Aorta (tissue), 5 donors: ENCODE results near the gene GJA1. TPM values are rescaled to one million over a fixed set of nuclear protein-coding genes. Genes with fewer than 3 reads are reported as not detected.
"Not testable (repeated sequence)": the region's sequence is repeated elsewhere in the genome, so short reads cannot be mapped to it uniquely, and the experiment has no call there.

Source experiments
- ATAC-seq: fragments of 200-7000 bp; cut with Tn5 transposase; one replicate; pipeline ENCODE4 v1.9.1; 2022; ENCODE audit warnings: moderate library complexity; ENCODE audit not compliant: low FRiP score
- DNase-seq, 2 donors: peaks; one replicate each; pipeline ENCODE4 v3.0.0-alpha.2; 2020
- H3K27ac ChIP-seq, 2 donors: one replicate each; pipeline ENCODE4 v1.5.1; 2013; ENCODE audit warnings: low read length in 2 of 2, mild to moderate bottlenecking in 2 of 2, moderate library complexity in 2 of 2, control low read depth in 1 of 2, inconsistent platforms in 1 of 2, low read depth in 1 of 2
- H3K27me3 ChIP-seq, 2 donors: one replicate each; pipeline ENCODE4 v1.6.1; 2013; ENCODE audit warnings: control low read depth in 1 of 2, low read length in 1 of 2, mild to moderate bottlenecking in 1 of 2, moderate library complexity in 1 of 2; ENCODE audit not compliant: insufficient read depth in 2 of 2, control insufficient read depth in 1 of 2
- H3K36me3 ChIP-seq, 2 donors: one replicate each; pipeline ENCODE4 v1.6.1; 2013; ENCODE audit warnings: control low read depth in 1 of 2, low read length in 1 of 2, mild to moderate bottlenecking in 1 of 2; ENCODE audit not compliant: insufficient read depth in 2 of 2, control insufficient read depth in 1 of 2
- H3K4me1 ChIP-seq, 2 donors: one replicate each; pipeline ENCODE4 v1.6.1; 2013; ENCODE audit warnings: low read length in 2 of 2, control low read depth in 1 of 2, mild to moderate bottlenecking in 1 of 2, moderate library complexity in 1 of 2; ENCODE audit not compliant: insufficient read depth in 2 of 2, control insufficient read depth in 1 of 2
- H3K4me3 ChIP-seq, 2 donors: one replicate each; pipeline ENCODE4 v1.5.1; 2013; ENCODE audit warnings: low read length in 2 of 2, control low read depth in 1 of 2, mild to moderate bottlenecking in 1 of 2
- H3K9me3 ChIP-seq: one replicate; pipeline ENCODE4 v1.6.1; 2013; ENCODE audit warnings: mild to moderate bottlenecking, low read length; ENCODE audit not compliant: control insufficient read depth
- WGBS, 2 donors: extraction: QIAGEN DNeasy Blood & Tissue Kit; methylation state at CpG; one replicate each; pipeline ENCODE4 v1.1.7; 2013; 5-methylcytosine and 5-hydroxymethylcytosine counted together
- intact Hi-C, 2 donors: fragments of 100-400 bp; cut with DNase I; formaldehyde crosslinking; loops; one replicate each; pipeline versions ENCODE4 v1.14.2 to v1.15.0; 2022
- long read RNA-seq, 2 donors: library from polyadenylated mRNA; unstranded; transcript quantifications; one replicate each; pipeline ENCODE4 v2.0.0, GENCODE V29; 2020 to 2021
- polyA plus RNA-seq, 2 donors: library from polyadenylated mRNA; stranded (reverse); fragments of 200-250 nt; gene quantifications; one replicate each; pipeline ENCODE4 v1.2.3, GENCODE V29; 2013
- total RNA-seq, 2 donors: library from RNA; stranded (reverse); fragmentation: NEBNext Ultra II Directional; extraction: Animal tissue kit (Norgen Biotek cat#: 25700); gene quantifications; one replicate each; pipeline ENCODE4 v1.2.1, GENCODE V29; 2021
- donor health status: healthy with polysubstance abuse.
- donor health status: Bipolar disorder and iron deficiency.
- donor health status: DM: no; HTN: no; CAD: no.
- donor health status: DM: no; HTN: no; CAD: no.
- donor health status: DM: yes; HTN: yes; CAD: no.

The GJA1 gene
- total RNA-seq, result 100 to 1,000 TPM; 185 to 213 TPM
- polyA plus RNA-seq, result 100 to 1,000 TPM; 168 to 184 TPM
- long read RNA-seq, donor 1, partial matches to known transcripts, result 0 of 9 reads
- long read RNA-seq, donor 1, other reads (novel, unspliced or antisense), result 9 of 9 reads
- long read RNA-seq, donor 2, partial matches to known transcripts, result 11 of 13 reads
- long read RNA-seq, donor 2, other reads (novel, unspliced or antisense), result 0 of 13 reads

- Histone ChIP-seq H3K9me3 (no peaks in the 10 kb centered on the region), H3K27me3 (no peaks in the 10 kb centered on the region), H3K4me3 (peak within 1 kb of the TSS; percentile 99 to 100), H3K27ac (peak within 1 kb of the TSS; percentile 86 to 91), H3K36me3 (no peaks in the 10 kb centered on the region), H3K4me1 (peaks cover 0 to 3% of the 10 kb centered on the region in 2 donors)
- ATAC-seq (peak; percentile 87), DNase-seq (peak in 1 of 2 donors; percentile 73)
- WGBS, 2 donors, result 2 to 3% methylated on average over 5 of the region's 5 CpGs
- intact Hi-C loops, result loop anchor here (2.0 to 10.0 kb wide), 8 partner anchors 57 to 517 kb away; no protein-coding TSS in a partner anchor
Measured at GRCh38 chr6:121435444-121436069, at the start of gene GJA1. TSS of gene GJA1 (plus strand) at chr6:121435646. CDS start at chr6:121446848, 11,202 bp downstream.

GRCh38 chr6:121386551-121386950, 48.9 kb upstream of the GJA1 start:
- ATAC-seq, intact Hi-C loops, H3K4me3 ChIP-seq, H3K4me1 ChIP-seq, DNase-seq, H3K9me3 ChIP-seq, H3K36me3 ChIP-seq, H3K27ac ChIP-seq, H3K27me3 ChIP-seq: not testable (repeated sequence)
- WGBS, 2 donors, result 93 to 100% methylated on average over 3 of the region's 3 CpGs

- ATAC-seq (no peak), DNase-seq (no peak)
- Histone ChIP-seq H3K4me1 (no peaks in the 10 kb centered on the region), H3K9me3 (no peaks in the 10 kb centered on the region), H3K4me3 (no peak overlapping the region), H3K36me3 (no peaks in the 10 kb centered on the region), H3K27me3 (no peaks in the 10 kb centered on the region), H3K27ac (no peak overlapping the region)
- 89 to 91% methylated on average over 3 of the region's 3 CpGs for WGBS, 2 donors
- intact Hi-C loops, result no loop called here
Measured at GRCh38 chr6:121389419-121389818, 46.0 kb upstream of the GJA1 start.

GRCh38 chr6:121393731-121394505, 41.5 kb upstream of the GJA1 start:
- Histone ChIP-seq H3K4me3 (no peak overlapping the region), H3K36me3 (no peaks in the 10 kb centered on the region), H3K27ac (no peak overlapping the region), H3K27me3 (no peaks in the 10 kb centered on the region), H3K4me1 (no peaks in the 10 kb centered on the region), H3K9me3 (no peaks in the 10 kb centered on the region)
- WGBS, 2 donors, result 59 to 64% methylated on average over 1 of the region's 1 CpG
- intact Hi-C loops, result no loop called here
- ATAC-seq (no peak), DNase-seq (no peak)

- DNase-seq (no peak), ATAC-seq (no peak)
- intact Hi-C loops, result no loop called here
- Histone ChIP-seq H3K36me3 (no peaks in the 10 kb centered on the region), H3K9me3 (no peaks in the 10 kb centered on the region), H3K4me1 (no peaks in the 10 kb centered on the region), H3K4me3 (no peak overlapping the region), H3K27me3 (no peaks in the 10 kb centered on the region), H3K27ac (no peak overlapping the region)
- WGBS, 2 donors, result 79 to 84% methylated on average over 4 of the region's 4 CpGs
Measured at GRCh38 chr6:121395736-121396135, 39.7 kb upstream of the GJA1 start.

GRCh38 chr6:121397188-121397587, 38.3 kb upstream of the GJA1 start:
- DNase-seq, H3K27ac ChIP-seq, ATAC-seq, intact Hi-C loops, H3K36me3 ChIP-seq, H3K4me1 ChIP-seq, H3K9me3 ChIP-seq, H3K4me3 ChIP-seq, H3K27me3 ChIP-seq: not testable (repeated sequence)
- 86 to 88% methylated on average over 6 of the region's 6 CpGs for WGBS, 2 donors

- 86 to 88% methylated on average over 2 of the region's 2 CpGs for WGBS, 2 donors
Measured at GRCh38 chr6:121398127-121398526, 37.3 kb upstream of the GJA1 start.

GRCh38 chr6:121399966-121400365, 35.5 kb upstream of the GJA1 start:
- DNase-seq (no peak), ATAC-seq (no peak)
- no peaks in the 10 kb centered on the region for H3K27me3 ChIP-seq
- H3K4me3 ChIP-seq, result no peak overlapping the region
- H3K27ac ChIP-seq, result no peak overlapping the region
- WGBS, 2 donors, result 73 to 77% methylated on average over 2 of the region's 2 CpGs
- intact Hi-C loops, result no loop called here
- no peaks in the 10 kb centered on the region for H3K9me3 ChIP-seq
- H3K4me1 ChIP-seq, result no peaks in the 10 kb centered on the region
- H3K36me3 ChIP-seq, result no peaks in the 10 kb centered on the region

More at GRCh38 chr6:121398127-121398526, 37.3 kb upstream of the GJA1 start:
- H3K9me3 ChIP-seq, result no peaks in the 10 kb centered on the region
- DNase-seq, result no peak
- H3K4me1 ChIP-seq, result no peaks in the 10 kb centered on the region
- intact Hi-C loops, result no loop called here
- H3K27me3 ChIP-seq, result no peaks in the 10 kb centered on the region
- ATAC-seq, result no peak
- H3K36me3 ChIP-seq, result no peaks in the 10 kb centered on the region
- H3K4me3 ChIP-seq, result no peak overlapping the region
- no peak overlapping the region for H3K27ac ChIP-seq
